T-helper 2 cell treated with Interferon-gamma antibody and Interleukin-4, amounts not matched to agents 100 ng/mL and 5 ng/mL, for 36 hours (primary cell): ENCODE measurements around the gene ARVCF. TPM values are rescaled to one million over a fixed set of nuclear protein-coding genes. Genes with fewer than 3 reads are reported as not detected.

Source experiments
- intact Hi-C: fragments of 100-400 bp; cut with micrococcal nuclease; formaldehyde crosslinking; loops from one replicate; pipeline ENCODE4 v1.15.1; 2023
- total RNA-seq: library from RNA; stranded (reverse); gene quantifications from 2 replicates; pipeline ENCODE4 v1.2.3, GENCODE V29; 2022

ARVCF gene
- total RNA-seq, 1 donor from 2014 or later: 0.84 TPM

DNA sequence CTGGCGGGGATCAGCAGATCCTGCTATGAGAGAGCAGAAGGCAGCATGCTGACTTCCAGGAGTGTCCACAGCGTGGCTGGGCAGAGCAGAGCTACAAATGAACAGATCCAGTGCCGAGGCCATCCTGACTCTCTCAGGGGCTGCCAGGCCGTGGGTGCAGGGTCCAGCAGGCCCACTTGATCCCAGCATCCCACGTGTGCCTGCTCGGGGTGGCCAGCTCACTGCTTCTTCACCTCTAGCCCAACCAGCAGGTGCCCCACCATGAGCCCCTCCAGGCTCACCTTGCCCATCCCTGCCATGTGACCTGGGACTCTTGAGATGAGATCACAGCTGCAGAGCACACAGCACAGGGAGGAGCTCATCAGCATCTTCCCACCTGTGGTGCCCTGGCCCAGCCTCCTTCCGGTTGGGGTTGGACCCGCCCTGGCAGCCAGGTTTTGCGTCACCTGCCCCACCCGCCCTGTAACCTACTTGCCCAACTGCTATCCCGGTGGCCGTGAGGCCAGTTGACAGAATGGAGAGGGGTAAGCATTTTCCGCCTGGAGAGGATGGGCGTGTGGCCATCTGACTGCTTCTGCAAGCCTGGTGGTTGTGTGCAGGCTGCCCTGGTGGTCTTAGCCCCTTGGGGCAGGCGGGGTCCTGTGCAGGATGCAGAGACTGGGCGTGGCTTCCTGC is 15.2 kb upstream of the ARVCF start:
- intact Hi-C loops: no loop called here

DNA sequence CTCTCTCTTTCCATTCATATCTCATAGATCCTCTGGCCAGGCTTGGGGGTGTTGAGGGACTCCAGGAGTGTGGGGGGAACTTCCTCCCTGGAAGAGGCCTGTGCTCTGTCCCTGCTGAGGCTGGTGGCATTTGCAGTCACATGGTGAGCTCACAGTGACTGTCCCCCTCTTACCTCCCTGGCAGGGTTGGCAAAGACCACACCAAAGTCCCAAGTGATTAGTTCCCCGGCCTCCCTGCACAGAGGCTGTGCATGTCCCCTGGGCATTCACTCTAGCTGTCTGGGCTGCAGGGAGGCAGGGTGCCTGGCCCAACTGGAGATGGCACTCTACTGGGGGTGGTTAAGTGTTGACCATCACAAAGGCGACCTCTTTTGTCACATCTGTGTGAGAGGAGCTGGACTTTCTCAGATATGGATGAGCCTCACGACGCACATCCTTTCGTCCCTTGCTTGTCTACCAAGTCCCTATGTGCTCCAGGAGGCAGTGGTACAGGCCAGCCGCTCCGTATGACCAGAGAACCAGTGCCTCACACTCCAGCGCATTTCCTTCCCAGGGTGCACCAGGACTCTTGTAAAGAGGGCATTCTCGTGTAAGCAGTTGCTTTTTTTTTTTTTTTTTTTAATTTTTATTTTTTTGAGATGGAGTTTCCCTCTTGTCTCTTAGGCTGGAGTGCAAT is 13.1 kb upstream of the ARVCF start:
- intact Hi-C loops: no loop called here

DNA sequence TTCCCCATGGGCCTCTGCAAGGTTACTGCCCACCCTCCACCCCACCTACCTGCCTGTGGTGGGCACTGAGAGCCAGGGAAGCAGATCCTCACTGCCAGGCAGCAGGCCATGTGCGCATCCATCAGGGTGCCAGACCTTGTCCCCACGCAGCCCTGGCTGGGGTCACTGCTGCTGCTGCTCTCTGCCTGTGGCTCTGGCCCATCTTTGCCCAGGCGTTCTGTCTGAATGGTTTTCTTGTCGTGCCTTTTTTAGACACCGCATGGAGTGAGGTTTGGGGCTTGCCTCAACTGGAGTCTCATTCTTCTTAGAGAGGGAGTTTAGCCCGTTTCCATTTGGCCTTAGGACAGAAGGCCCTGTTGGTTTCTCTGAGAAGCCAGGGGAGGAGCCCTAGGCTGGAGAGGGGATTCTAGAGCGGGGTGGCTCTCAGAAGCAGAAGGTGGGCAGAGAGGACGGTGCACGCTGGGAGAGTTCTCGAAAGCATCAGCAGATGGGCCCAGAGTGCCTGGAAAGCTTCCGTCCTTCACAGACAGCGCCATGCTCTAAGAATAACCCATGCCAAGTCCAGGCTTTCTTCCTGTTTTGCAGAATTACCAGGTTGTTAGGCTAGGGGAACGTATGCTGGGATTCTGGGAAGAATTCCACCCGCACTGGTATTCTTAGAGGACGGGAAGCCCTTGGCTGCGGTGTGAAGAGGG is 12.4 kb upstream of the ARVCF start:
- intact Hi-C loops: loop anchor here (1.0 kb wide), 1 partner anchor 59 kb away; no protein-coding TSS in a partner anchor

DNA sequence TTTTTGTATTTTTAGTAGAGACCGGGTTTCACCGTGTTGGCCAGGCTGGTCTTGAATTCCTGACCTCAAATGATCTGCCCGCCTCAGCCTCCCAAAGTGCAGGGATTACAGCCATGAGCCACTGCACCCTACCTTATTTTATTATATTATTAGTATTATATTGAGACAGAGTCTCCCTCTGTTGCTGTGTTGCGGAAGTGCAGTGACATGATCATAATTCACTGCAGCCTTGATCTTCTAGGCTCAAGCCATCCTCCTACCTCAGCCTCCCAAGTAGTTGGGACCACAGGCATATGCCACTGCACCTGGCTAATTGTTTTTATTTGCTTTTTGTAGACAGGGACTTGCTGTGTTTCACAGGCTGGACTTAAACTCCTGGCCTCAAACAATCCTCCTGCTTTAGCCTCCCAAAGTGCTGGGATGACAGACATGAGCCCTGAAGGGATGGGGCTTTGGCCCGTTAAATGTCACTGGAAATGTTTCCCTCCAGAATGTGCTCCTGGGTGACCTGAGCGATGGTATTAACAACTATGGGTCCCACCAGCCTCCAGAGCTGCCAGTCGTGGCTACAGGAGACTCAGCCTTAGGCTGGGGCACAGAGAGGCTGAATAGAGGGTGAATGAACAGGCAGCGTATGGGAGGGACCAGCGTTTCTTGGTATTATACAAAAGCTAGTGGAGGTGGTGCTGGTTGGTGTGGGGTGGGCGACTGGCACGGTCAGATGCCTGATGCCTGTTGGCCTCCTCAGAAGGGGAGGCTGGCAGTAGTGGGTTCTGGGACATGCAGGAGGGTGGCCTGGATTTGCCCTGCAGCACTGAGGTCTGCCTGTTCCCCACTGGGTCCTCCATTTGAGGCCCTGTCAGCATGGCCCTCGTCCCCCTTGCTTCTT is 11.6 kb upstream of the ARVCF start:
- intact Hi-C loops: loop anchor here (1.0 kb wide), 1 partner anchor 58 kb away; no protein-coding TSS in a partner anchor

DNA sequence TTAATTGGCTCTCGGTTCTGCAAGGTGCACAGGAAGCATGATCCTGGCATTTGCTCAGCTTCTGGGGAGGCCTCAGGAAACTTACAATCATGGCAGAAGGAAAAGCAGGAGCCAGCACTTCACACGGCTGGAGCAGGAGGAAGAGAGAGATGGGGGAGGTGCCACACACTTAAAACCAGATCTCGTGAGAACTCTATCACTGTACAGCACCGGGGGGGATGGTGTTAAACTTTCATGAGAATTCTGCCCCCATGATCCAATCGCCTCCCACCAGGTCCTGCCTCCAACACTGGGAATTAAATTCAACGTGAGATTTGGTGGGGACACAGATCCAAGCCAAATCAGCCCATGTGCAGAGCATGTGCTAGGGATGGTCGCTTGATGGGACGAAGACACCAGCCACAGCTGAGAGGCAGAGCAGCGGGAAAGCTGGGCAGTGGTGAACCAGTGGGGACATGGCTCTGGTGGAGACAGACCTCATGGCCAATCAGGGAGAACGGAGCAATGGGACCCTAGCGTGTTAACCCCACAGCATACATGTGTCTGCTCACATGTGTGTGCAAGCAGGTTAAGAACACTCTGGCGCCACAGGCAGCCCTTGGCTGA is 10.5 kb upstream of the ARVCF start:
- intact Hi-C loops: no loop called here

DNA sequence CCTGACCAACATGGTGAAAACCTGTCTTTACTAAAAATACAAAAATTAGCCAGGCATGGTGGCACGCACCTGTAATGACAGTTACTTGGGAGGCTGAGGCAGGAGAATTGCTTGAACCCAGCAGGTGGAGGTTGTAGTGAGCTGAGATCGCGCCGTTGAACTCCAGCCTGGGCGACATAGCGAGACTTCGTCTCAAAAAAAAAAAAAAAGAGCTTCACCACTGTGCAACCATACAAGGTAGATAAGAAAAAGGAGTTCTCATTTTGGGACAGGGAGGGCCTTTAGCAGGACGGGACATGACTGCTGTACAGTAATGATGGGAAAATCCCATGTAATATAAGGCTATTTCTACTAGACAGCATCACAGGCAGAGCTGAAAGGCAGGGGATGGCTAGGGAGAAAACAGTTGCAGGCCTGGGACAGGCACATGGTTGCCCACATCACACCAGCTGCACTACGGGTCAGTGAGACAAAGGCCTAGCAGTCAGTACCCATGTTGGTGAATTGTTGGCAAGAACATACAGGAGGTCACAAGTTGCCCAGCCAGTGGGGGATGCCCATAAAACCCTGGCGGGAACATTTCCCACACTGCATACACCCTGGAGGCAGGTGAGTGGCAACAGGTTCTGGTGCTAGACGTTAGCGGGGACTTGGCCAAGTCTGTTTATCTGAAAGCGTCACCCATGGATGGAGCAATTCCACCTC is 9.7 kb upstream of the ARVCF start:
- intact Hi-C loops: no loop called here

DNA sequence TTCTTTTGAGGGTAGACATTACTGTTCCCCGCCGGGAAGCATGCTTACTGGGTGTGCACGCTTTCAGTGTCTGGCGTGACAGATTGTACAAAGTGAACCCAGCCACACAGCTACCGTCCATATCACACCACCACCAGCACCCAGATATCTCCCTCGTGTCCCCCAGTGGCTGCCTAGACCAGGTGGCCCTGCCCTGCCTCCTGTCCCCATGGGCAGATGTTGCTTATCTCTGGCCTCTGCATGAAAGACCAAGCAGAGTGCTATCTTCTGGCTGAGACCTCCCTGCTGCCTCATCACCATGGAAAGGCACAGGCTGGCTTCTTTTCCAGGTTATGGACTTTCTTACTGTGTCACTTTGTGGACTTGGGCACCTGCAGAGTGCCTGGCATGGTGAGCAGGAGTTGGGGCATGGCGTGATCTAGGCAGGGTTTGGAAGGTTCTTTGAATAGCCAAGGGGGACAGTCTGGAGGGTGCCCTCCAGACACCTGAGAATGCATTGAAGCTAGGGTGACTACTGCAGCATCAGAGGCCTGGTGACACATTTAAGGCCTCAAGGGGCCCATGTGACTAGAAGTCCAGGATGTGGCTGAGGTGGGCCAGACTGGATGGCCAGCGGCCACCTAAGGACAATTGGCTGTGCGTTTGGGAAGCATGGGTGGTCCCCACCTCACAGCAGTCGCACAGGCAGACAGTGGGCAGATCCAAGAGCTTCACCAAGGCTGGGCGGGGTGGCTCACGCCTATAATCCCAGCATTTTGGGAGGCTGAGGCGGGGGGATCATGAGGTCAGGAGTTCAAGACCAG is 9.0 kb upstream of the ARVCF start:
- intact Hi-C loops: no loop called here

DNA sequence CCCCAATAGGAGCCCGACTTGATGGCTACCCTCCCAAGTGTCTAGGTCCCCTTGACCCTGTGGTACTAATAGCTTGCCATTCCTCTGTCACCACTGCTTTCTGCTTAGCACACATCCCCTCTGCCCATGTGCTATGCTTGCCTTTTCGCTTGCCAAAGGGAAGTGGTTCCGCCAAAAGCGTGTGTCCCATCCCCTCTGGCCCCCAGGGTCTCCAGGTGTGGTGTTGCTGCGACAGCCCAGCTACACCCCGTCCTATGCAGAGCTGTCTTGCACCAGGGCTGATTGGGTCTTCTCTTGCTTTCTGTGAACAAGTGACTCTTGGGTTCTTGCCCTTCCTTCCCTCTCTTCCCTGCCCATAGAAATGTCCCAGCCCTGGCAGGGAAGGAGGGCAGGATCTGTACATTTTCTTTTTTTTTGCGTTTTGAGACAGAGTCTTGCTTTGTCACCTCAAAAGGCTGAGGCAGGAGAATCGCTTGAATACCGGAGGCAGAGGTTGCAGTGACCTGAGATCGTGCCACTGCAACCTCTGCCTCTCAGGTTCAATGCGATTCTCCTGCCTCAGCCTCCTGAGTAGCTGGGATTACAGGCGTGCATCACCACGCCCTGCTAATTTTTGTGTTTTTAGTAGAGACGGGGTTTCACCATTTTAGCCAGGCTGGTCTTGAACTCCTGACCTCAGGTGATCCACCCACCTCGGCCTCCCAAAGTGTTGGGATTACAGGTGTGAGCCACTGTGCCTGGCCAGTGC is 8.2 kb upstream of the ARVCF start:
- intact Hi-C loops: loop anchor here (5.0 kb wide), 1 partner anchor 57 kb away; the partner anchor contains the start of gene DGCR8

DNA sequence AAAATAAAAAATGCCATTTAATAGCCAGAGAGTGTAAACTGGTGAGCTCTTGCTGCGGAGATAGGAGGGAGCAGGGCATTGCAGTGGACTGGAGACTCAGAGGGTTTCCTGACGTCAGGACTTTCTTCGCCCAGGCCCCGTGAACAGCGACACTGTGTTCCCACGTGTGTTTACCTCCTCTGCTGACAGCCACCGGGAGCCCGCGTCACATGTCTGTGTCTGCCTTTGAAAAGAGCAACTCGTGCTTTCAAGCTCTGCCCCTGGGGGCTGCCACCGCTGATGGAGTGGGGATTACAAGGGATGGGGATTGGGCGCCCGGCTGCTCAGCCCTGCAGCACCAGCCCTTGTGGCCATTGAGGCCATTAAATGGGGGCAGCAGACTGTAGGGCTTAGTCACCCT is 7.6 kb upstream of the ARVCF start:
- intact Hi-C loops: loop anchor here (5.0 kb wide), 1 partner anchor 58 kb away; the partner anchor contains the start of gene DGCR8

DNA sequence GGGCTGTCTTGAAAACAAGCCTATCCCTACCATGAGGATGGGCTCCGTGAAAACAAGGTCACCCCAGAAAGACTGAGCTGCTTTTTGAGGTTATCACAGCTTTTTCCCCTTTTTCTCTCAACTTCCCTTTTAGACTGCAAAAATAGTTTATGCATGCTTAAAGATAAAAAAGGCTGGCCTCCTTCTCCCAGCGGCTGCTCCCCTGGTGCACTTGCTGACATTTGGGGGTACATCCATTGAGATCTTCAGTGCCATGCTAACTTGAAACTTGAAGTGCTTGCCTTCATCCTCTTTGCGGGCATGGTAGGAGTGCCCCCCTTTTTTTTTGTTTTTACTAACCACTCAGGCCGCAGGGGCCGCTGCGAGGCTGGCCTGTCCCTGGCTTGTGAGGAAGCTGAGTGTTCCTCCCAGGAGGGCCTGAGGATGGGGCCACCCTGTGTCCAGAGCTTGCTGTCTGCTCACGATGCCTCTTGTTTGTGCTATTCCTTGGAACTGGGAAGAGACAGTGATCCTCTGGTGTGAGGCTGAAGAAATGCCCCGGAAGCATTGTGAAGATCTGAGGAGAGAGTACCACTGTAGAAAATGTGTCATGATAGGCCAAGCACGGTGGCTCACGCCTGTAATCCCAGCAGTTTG is 6.5 kb upstream of the ARVCF start:
- intact Hi-C loops: loop anchor here (5.0 kb wide), 1 partner anchor 59 kb away; the partner anchor contains the start of gene DGCR8

DNA sequence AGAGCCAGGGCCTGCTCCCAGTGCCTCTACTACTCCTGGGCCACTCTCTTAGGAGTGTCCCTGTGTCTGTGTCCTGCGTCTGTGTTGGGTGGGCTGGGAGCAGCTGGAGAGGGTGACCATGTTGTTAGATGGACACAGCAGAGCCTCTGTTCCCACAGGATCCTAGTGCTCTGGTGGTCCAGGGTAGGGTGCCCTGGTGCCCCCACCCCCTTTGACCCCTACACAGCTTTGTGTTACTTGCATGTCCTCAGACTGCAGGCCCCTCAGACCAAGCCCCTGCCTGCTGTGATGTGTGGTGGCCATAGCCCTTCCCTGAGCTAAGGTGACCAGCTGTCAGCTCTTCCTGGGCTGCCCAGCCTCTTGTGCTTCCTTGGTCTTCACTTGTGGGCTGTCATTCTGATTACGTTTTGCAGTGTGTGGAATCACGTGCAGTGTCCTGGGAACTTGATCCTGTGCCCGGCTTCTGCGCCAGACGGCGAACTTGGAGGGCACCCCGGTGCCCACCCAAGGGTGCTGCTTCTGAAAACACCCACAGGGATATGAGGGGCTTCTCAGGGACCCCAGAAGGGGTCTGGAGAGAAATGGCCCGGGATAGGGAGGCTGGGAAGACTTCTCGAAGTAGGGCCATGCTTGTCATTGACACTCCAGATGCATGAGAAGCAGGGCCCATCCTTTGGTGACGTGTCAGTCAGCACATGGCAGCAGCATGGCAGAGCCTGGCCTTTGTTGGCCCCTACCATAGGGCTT is 5.8 kb upstream of the ARVCF start:
- intact Hi-C loops: loop anchor here (5.0 kb wide), 1 partner anchor 60 kb away; the partner anchor contains the start of gene DGCR8

DNA sequence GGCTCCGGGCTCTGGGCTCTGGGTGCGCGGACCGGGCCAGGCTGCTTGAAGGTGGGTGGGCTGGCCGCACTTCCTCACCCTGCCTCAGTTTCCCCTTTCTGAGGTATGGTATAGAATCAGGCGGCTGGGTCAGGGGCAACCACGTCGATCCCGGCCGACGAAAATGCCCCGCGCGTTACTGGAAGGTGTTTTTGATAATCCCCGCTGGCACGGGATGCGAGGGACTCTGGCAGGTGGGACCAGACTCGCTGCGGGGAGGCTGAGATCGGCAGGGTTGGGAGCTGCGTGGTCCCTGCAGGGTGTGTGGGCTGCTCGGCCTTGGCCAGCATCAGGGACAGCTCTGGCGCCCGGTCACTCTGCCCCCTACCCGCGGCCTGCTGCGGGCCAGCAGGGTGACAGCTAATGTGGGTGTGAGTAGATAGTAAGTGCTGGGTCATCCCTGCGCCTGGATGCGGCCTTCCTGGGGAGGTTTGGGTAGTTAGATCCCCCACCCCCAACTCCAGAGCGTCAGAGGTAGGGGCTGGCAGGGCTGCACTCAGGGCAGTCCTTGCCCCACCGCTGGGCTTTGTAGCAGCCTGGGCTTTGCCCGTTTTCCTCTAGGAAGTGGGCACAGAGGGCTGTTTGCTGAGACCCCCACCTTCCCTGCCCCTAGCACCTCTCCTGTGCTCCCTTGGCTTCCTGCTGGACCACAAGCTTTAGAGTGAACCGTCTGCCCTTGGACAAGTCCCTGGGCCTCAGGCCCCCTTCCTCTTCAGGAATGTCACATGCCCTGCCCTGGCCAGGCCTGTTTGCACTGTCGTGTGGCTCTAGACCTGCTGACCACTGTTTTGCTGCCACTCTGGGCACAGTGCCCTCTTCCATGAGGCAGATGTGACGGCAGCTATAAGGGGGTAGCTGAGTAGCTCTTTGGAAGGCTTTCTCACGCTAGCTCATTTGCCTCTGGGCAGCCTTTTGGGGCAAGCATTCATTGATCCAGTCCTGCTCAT is 4.9 kb upstream of the ARVCF start:
- intact Hi-C loops: loop anchor here (2.0 to 5.0 kb wide), 2 partner anchors 61 to 95 kb away; partner anchors contain the start of genes DGCR8, RANBP1 and TRMT2A

DNA sequence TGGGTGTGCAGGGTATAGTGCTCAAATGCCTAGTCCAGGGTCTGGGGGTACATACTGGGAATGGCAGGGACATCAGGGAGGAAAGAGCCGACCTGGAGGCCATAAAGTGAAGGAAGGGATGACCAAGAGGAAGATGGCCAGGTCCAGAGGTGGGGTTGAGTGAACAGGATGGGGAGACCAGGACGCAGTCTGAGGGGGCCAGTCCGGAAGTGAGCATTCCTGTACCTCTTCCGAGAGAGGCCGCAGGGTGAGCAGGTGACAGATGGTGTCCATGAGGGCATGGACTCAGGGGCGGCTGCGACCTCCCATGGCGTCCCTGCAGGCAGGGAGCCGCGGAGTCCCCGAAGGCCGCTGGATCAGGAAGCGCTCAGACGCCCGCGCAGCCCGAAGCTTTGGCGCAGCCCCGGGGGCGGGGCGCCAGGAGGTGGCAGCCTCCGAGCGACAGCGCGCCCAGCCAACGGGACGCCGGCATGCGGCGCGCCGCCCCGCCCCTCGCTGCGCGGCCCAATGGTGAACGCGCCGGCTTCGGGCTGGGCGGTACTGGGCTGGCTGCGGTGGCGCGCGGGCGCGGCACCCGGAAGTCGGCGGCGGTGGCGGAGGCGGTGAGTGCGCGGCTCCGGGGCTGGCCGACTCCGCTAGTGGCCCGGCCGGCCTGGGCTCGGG is 4.0 kb upstream of the ARVCF start, which contains the start of gene TANGO2:
Gene TANGO2 (plus strand): TSS at position 578 of the 663 bp plus-strand sequence. CDS start 15,689 bp downstream, outside the sequence.
- intact Hi-C loops: loop anchor here (2.0 to 5.0 kb wide), 2 partner anchors 62 to 96 kb away; partner anchors contain the start of genes DGCR8, RANBP1 and TRMT2A

DNA sequence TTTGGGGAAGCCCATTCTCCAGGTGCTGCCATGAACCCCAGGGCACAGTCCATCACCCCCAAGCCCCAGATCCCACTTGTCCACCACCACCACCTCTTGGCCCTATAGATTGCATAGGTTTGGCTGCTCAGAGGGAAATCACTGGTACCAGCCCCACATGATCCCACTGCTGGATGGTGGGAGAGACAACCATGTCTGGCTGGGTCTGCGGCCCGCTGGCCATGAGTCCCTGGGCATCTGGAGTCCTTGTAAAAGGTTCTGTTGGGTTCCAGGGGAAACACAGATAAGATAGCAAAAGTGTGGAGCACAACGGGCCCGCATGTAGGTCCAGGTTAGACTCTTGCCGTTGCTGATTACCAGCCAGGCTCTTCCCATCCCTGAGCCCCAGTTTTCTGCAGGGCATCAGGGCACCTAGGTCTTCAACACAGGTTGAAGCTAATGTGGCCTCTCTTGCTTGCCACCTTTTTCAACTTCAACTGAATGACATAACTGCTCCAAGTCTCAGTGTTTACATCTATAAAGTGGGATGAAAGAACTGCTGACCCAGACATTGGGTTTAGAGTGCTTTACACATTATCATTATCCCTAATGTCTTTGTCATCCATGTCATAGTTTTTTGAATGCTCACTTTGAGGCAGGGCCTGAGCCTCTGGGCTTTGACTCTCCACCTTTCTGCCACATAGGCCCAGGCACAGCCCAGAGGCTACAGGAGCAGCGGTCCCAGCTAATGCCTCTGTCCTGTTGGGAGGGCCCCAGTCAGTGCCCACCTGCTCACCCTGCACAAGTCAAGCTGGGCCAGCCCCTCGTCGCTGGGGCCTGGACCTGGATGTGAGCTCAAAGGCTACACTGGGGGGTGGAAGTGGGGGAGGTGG is 3.3 kb upstream of the ARVCF start:
- intact Hi-C loops: loop anchor here (2.0 to 5.0 kb wide), 2 partner anchors 62 to 97 kb away; partner anchors contain the start of genes DGCR8, RANBP1 and TRMT2A
